Tibial artery (tissue), 4 donors: ENCODE results near the gene CEP162.
A peak's percentile ranks its signal among the peaks of the same experiment; 100 is the strongest.

Source experiments
- DNase-seq, 2 donors: peaks; one replicate each; pipeline ENCODE4 v3.0.0-alpha.2; 2019
- H3K27ac ChIP-seq, 2 donors: fragments of 200-600 bp; sonication (generic) in 1 of 2; 1 replicate in 1 of 2; 2 replicates in 1 of 2; pipeline ENCODE4 v1.5.1; 2018 to 2019; ENCODE audit warnings: mild to moderate bottlenecking in 1 of 2
- H3K27me3 ChIP-seq, 2 donors: fragments of 200-600 bp; sonication (generic) in 1 of 2; one replicate each; pipeline versions ENCODE4 v1.5.1 to v1.6.0; 2016 to 2019
- H3K36me3 ChIP-seq, 3 donors: fragments of 200-600 bp; sonication (generic) in 2 of 3; one replicate each; pipeline ENCODE4 v1.5.1; 2016 to 2019; ENCODE audit warnings: mild to moderate bottlenecking in 2 of 3
- H3K4me1 ChIP-seq, 4 donors: fragments of 200-600 bp; sonication (generic) in 2 of 4; 1 replicate in 3 of 4; 2 replicates in 1 of 4; pipeline ENCODE4 v1.5.1; 2016 to 2019
- H3K4me3 ChIP-seq, 2 donors: fragments of 200-600 bp; sonication (generic) in 1 of 2; 1 replicate in 1 of 2; 2 replicates in 1 of 2; pipeline ENCODE4 v1.5.1; 2018 to 2019; ENCODE audit warnings: mild to moderate bottlenecking in 2 of 2
- H3K9me3 ChIP-seq, 3 donors: fragments of 200-600 bp; sonication (generic) in 1 of 3; one replicate each; pipeline ENCODE4 v1.5.1; 2016 to 2019
- CTCF ChIP-seq, 2 experiments: fragments of 200-600 bp in 1 of 2; fragments of 450-650 bp in 1 of 2; IDR thresholded peaks; one replicate each; pipeline ENCODE4 v1.5.1; 2017 to 2019; ENCODE audit warnings: antibody characterized with exemption in 2 of 2, mild to moderate bottlenecking in 1 of 2, moderate library complexity in 1 of 2
- intact Hi-C: fragments of 100-400 bp; cut with DNase I; formaldehyde crosslinking; loops from one replicate; pipeline ENCODE4 v1.15.0; 2023; ENCODE audit warnings: low total_unique reads

The CEP162 gene

GRCh38 chr6:84258866-84259265, 31.4 kb upstream of the CEP162 start:
- peak overlapping the region in 1 of 2 donors; percentile 40 for H3K4me3 ChIP-seq
- no peak for TF ChIP-seq CTCF (IDR thresholded peaks at IDR 0.05)

GRCh38 chr6:84258268-84258667, 30.8 kb upstream of the CEP162 start:
- no peak for DNase-seq
- no peaks in the 10 kb centered on the region for H3K27me3 ChIP-seq
- peak overlapping the region; percentile 63 to 73 for H3K27ac ChIP-seq
- H3K4me3 ChIP-seq = peak overlapping the region; percentile 36 to 40
- intact Hi-C loops = no loop called here
- no peak for TF ChIP-seq CTCF (IDR thresholded peaks at IDR 0.05)
- H3K36me3 ChIP-seq = no peaks in the 10 kb centered on the region
- peaks cover 0 to 45% (median 17%) of the 10 kb centered on the region in 4 donors for H3K4me1 ChIP-seq
- no peaks in the 10 kb centered on the region for H3K9me3 ChIP-seq

More at GRCh38 chr6:84258866-84259265, 31.4 kb upstream of the CEP162 start:
- Histone ChIP-seq H3K4me1 (peaks cover 0 to 51% (median 23%) of the 10 kb centered on the region in 4 donors), H3K36me3 (no peaks in the 10 kb centered on the region), H3K27me3 (no peaks in the 10 kb centered on the region), H3K27ac (peak overlapping the region; percentile 63 to 73), H3K9me3 (no peaks in the 10 kb centered on the region)
- intact Hi-C loops = no loop called here
- no peak for DNase-seq

GRCh38 chr6:84255641-84256040, 28.2 kb upstream of the CEP162 start:
- no peaks in the 10 kb centered on the region for H3K9me3 ChIP-seq
- intact Hi-C loops = no loop called here

GRCh38 chr6:84253380-84253779, 25.9 kb upstream of the CEP162 start:
- Histone ChIP-seq H3K27ac (no peak overlapping the region), H3K36me3 (no peaks in the 10 kb centered on the region), H3K4me3 (no peak overlapping the region), H3K27me3 (no peaks in the 10 kb centered on the region), H3K4me1 (peaks cover 0 to 31% (median 9%) of the 10 kb centered on the region in 4 donors), H3K9me3 (no peaks in the 10 kb centered on the region)
- TF ChIP-seq CTCF (IDR thresholded peaks at IDR 0.05) = no peak
- DNase-seq = no peak
- intact Hi-C loops = no loop called here

More at GRCh38 chr6:84255641-84256040, 28.2 kb upstream of the CEP162 start:
- no peak for DNase-seq
- H3K4me3 ChIP-seq = no peak overlapping the region
- no peaks in the 10 kb centered on the region for H3K36me3 ChIP-seq
- H3K4me1 ChIP-seq = peaks cover 0 to 35% (median 11%) of the 10 kb centered on the region in 4 donors
- no peaks in the 10 kb centered on the region for H3K27me3 ChIP-seq
- H3K27ac ChIP-seq = no peak overlapping the region
- no peak for TF ChIP-seq CTCF (IDR thresholded peaks at IDR 0.05)

- Histone ChIP-seq H3K27ac (no peak overlapping the region), H3K27me3 (no peaks in the 10 kb centered on the region), H3K36me3 (no peaks in the 10 kb centered on the region), H3K9me3 (no peaks in the 10 kb centered on the region), H3K4me1 (peaks cover 0 to 19% (median under 1%) of the 10 kb centered on the region in 4 donors), H3K4me3 (no peak overlapping the region)
- DNase-seq = no peak
- intact Hi-C loops = no loop called here
- no peak for TF ChIP-seq CTCF (IDR thresholded peaks at IDR 0.05)
These were observed 24.6 kb upstream of the CEP162 start for GRCh38 chr6:84251891-84252539.
